Cerebellar nuclear complex (tissue), 1 donor: Measurements from ENCODE around the gene PMM1.

ENCODE experiments used
- DNase-seq, 2 experiments: peaks; one replicate each; lab custom pipeline; 2025; lab: John Stamatoyannopoulos, UW

PMM1 gene

DNA sequence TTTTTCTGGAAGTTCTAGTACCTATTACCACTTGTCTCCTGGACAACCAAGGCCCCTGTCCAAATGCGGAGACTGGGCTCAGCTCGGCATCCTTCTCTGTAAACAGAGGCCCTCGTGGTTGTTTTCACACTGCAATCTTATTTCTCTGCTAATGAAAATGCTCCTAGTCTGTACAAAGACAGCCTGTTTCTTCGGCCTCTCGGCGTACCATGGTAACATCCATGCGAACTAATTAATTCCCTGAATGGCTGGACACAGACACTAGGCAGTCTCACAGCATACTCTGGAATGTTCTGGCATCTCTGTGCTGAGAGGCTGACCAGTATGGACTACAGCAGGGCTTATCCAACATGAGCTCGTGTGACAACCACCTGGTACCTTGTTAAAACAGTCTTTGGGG, 51.1 kb downstream of the PMM1 start:
- DNase-seq: no peak

DNA sequence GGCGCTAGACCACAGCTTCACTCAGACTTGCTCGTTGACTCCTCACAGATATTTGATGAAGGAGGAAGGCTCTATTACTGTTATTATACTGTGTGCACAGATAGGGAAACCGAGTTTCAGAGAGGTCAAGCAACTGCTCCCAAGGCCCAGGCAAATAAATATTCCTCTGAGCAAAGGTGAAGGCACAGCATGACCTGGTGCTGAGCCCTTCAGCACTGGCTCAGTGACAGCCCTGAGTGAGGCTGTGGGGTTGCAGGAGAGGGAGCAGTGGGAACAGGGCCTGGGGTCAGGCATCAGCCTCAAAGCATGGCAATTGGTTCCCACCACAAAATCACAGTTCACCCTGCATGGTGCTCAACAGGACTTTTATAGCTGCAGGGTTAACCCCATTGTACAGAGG, 52.4 kb downstream of the PMM1 start:
- no peak for DNase-seq

DNA sequence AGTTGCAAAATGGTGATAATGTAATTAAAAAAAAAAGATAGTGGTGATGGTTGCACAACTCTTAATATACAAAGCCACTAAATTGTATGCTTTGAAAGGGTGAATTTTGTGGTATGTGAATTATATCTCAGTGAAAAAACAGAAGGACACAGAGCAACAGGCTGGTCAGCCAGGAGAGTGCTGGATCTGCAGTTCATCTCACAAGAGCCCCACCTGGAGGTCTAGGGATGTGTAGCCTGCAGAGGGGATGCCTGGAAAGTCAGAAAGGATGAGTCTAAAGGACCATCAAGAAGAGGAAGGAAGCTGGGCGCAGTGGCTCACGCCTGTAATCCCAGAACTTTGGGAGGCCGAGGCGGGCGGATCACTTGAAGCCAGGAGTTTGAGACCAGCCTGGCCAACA, 54.4 kb downstream of the PMM1 start:
- DNase-seq: no peak

DNA sequence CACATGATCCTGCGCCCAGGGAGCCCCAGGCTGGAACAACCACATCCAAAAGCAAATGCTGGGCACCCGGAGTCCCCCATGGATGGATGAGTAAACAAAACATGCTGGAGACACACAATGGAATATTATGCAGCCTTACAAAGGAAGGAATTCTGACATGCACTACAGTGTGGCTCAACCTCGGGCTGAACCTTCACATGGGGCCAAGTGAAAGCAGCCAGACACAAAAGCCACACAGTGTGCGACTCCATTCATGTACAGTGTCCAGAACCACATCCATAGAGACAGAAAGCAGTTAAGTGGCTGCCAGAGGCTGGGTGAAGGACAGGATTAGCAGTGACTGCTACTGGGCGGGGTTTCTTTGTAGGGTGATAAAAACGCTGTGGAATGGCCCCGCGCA, 55.4 kb downstream of the PMM1 start:
- DNase-seq: no peak

DNA sequence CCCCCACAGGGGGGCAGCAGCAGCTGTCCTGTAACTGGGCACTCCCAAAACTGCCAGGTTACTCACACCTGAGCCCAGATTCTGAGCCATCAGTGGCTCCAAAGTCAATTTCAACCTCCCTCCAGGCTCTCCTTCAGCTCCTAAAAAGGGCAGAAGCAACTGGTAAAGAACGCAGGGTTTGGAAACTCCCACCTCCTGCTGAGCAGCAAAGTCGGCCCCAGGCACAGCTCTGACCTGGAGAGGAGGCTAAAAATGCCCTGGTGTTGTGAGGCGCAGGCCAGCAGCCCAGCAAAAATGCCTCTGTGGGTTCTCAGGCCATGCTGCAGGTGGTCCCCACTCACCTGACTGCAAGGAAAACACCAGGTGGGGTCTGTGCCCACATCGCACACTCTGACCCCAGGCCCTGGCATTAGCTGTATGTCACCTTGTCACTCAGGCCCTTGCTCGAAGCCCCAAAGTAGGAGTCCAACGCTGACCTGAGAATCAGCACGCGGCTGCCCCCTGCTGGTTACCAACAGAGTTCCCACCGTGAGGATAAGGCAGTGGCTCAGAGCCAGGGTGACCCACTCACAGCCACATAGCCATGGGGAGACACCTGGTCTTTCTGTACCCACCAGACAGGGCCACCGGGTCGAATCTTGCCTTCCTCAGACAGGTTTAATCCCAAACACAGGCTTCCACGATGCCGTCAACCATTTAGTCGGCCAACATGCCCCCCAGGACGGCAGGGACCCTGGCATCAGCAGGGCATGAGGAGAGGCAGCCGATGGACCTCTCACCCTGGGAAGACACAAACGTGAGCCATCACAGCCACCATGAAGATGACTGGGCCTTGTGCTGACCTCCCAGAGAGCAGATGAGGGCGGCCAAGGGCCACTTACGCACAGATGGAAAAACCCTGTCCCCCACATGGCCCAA, 56.5 kb downstream of the PMM1 start:
- peak in 1 of 2 experiments; percentile 64 for DNase-seq

DNA sequence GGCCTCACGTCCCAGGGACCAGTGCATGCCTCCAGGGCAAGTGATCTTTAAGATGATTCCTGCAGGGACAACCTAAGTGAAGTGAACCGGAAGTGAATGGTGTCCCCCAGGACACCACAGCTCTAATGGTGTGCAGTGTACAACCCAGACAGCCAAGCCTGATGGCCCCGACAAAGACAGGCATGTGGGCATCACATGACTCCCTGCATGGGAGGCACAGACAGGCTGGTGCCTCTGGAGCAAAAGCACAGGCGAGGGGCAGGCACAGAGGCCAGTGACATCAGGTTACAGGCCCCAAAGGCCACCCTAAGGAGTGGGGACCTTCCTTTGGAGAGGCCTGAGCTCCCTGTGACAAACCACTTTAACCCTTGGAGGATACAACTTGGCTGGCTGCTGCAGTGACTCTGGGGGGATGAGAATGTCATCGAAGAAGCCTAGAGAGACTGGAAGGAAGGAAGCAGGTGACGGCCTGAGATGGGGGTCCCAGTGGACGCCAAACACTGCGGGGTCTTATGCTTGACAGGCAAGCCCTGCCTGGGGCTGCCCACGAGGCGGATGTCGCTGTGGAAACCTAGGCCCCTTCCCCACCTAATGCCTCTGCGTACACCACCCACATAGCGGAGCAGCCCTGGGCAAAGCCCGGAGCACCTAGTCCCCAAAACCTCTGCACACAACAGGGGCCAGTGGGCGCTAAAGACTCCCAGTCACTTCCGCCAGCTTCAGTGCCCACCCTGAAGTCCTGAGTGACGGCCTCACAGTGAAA, 57.7 kb downstream of the PMM1 start:
- no peak for DNase-seq

DNA sequence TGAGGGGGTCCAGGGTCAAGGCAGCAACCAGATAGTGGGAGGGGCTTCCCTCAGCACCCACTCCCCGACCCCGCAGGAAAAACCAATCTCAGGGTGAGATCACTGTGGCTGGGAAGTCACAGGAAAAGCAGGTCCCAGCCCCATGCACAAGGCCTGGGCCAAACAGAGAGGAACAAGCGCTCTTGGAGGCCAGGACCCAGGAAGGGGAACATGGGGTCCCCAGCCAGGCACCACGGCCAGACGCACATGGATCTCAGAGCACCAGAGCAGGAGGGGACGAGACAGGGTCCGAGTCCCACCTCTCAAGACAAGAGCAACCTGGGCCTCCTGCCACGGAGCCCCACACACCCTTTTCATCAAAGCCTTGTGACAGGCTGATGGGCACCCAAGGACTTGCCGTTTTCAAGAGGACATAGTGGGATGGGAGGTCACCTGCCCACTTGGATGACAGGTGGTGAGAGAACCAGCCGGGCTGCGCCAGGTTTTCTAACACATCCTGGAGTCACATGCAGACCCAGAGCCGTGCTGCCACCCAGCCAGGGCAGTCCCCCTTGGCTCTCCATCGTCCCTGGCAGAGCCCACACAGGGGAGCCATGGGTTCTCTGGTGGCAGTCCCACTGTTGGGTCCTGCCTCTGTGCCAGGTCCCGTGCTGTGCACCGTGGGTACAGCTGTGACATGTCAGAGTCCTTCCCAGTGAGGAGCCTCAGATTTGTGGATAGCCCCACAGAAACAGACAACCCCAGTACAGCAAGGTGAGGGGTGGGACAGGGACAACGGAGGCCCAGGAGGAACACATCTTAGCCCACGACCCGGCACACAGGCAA, 58.5 kb downstream of the PMM1 start:
- DNase-seq: no peak

DNA sequence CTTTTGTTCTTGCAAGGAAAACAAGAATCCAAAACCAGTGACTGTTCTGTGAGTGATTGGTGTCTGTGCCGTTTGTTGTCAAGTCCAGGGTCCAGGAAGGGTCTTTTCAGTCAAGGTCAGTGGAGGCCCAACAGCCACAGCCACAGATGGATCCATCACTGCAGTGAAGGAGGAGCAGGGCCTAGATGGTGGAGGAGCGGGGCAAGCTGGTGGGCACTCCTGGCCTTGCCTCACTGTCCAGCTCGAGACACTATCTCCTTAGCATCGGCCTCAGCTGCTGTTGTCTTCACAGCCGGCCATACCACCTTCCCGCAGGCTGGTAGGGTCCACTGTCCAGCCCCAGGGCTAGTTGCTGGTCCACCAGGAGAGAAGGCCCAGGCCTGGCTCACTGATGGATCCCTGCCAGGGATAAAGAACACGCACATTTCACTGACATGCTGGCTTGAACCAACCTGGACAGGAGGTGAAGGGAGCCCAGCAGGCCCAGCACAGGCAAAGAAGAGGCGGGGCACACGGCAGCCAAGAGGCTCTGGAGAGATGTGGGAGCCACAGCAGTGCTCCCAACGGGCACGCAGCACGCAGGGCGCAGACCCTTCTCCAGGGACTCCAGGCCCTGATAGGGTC, 60.6 kb downstream of the PMM1 start:
- DNase-seq: peak in 1 of 2 experiments; percentile 16

DNA sequence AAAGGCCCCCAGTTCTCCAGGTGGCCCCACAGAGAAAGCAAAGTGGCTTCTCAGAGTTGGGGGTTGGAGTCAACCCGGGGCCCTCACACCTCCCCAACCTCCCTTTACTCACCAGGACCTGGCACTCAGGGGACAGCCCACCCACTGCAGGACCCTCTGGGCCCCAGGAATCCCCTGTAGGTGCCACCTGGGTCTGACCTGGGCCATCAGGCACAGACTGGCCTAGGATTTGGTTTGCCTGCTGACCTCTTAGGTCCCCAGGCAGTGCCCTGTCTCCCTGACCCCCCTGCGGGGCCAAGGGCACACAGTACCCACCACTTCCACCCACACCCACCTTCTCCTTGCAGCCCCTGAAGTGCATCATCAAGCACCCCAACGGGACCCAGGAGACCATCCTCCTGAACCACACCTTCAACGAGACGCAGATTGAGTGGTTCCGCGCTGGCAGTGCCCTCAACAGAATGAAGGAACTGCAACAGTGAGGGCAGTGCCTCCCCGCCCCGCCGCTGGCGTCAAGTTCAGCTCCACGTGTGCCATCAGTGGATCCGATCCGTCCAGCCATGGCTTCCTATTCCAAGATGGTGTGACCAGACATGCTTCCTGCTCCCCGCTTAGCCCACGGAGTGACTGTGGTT, 61.4 kb downstream of the PMM1 start:
- no peak for DNase-seq
